ENCODE results near the gene CHRNA3. TPM values are rescaled to one million over a fixed set of nuclear protein-coding genes. Genes with fewer than 3 reads are reported as not detected.

CHRNA3 gene
- polyA plus RNA-seq, 1 donor (not counting 4 experiments of a cell fraction or from before 2014, with no cell fraction given), result not detected

GRCh38 chr15:78642331-78642730 lies 21.5 kb upstream of the CHRNA3 start:
- H3K27ac ChIP-seq (ENCODE audit: control insufficient read depth, insufficient read depth, low read length), result no peak overlapping the region
- no peaks in the 10 kb centered on the region for H3K36me3 ChIP-seq (ENCODE audit: control insufficient read depth in 2 of 2, extremely low read depth in 1 of 2, insufficient read depth in 2 of 2, low read length in 2 of 2)
- H3K9ac ChIP-seq (ENCODE audit: control insufficient read depth, extremely low read depth, insufficient read depth, low read length), result no peak overlapping the region
- H3K9me3 ChIP-seq (ENCODE audit: control insufficient read depth, low read depth, low read length), result no peaks in the 10 kb centered on the region
- no peak for FAIRE-seq
- H3K27me3 ChIP-seq (ENCODE audit: control insufficient read depth, extremely low read depth, insufficient read depth, low read length), result peaks cover 15% of the 10 kb centered on the region
- H3K4me2 ChIP-seq (ENCODE audit: control insufficient read depth, extremely low read depth, insufficient read depth, low read depth, low read length), result no peak overlapping the region
- dilution Hi-C loops (cut with MboI; ENCODE audit: extremely low pct_ligation_motif_present, low sequenced_read_pairs), result no loop called here
- H4K20me1 ChIP-seq (ENCODE audit: control insufficient read depth, extremely low read depth, insufficient read depth, low read length), result no peaks in the 10 kb centered on the region
- no peaks in the 10 kb centered on the region for H3K9me1 ChIP-seq (ENCODE audit: control insufficient read depth, extremely low read depth, insufficient read depth, low read length)
- peaks cover 4% of the 10 kb centered on the region for H3K4me1 ChIP-seq (ENCODE audit: control insufficient read depth, extremely low read depth, insufficient read depth, low read length)
- no peak for DNase-seq (ENCODE audit: low read depth, low spot score)
- no peaks in the 10 kb centered on the region for H3K79me2 ChIP-seq (ENCODE audit: control insufficient read depth, insufficient read depth, low read length)
- no peak overlapping the region for H2AFZ ChIP-seq (ENCODE audit: control insufficient read depth, low read length)
- H3K4me3 ChIP-seq (ENCODE audit: control insufficient read depth in 2 of 3, extremely low read depth in 1 of 3, insufficient read depth in 2 of 3, low read depth in 1 of 3, low read length in 3 of 3), result no peak overlapping the region
- TF ChIP-seq EZH2 (IDR thresholded peaks at IDR 0.05; ENCODE audit: low read length), result no peak

GRCh38 chr15:78641749-78642275 lies 21.0 kb upstream of the CHRNA3 start:
- no peak for DNase-seq (ENCODE audit: low read depth, low spot score)
- Histone ChIP-seq H3K4me2 (ENCODE audit: control insufficient read depth, extremely low read depth, insufficient read depth, low read depth, low read length) (peak overlapping the region; percentile 60), H3K9ac (ENCODE audit: control insufficient read depth, extremely low read depth, insufficient read depth, low read length) (no peak overlapping the region), H3K9me3 (ENCODE audit: control insufficient read depth, low read depth, low read length) (no peaks in the 10 kb centered on the region), H3K4me3 (ENCODE audit: control insufficient read depth in 2 of 3, extremely low read depth in 1 of 3, insufficient read depth in 2 of 3, low read depth in 1 of 3, low read length in 3 of 3) (no peak overlapping the region), H3K27me3 (ENCODE audit: control insufficient read depth, extremely low read depth, insufficient read depth, low read length) (peaks cover 15% of the 10 kb centered on the region), H3K9me1 (ENCODE audit: control insufficient read depth, extremely low read depth, insufficient read depth, low read length) (no peaks in the 10 kb centered on the region), H4K20me1 (ENCODE audit: control insufficient read depth, extremely low read depth, insufficient read depth, low read length) (no peaks in the 10 kb centered on the region), H3K4me1 (ENCODE audit: control insufficient read depth, extremely low read depth, insufficient read depth, low read length) (peaks cover 4% of the 10 kb centered on the region), H3K27ac (ENCODE audit: control insufficient read depth, insufficient read depth, low read length) (no peak overlapping the region), H3K36me3 (ENCODE audit: control insufficient read depth in 2 of 2, extremely low read depth in 1 of 2, insufficient read depth in 2 of 2, low read length in 2 of 2) (no peaks in the 10 kb centered on the region), H2AFZ (ENCODE audit: control insufficient read depth, low read length) (no peak overlapping the region), H3K79me2 (ENCODE audit: control insufficient read depth, insufficient read depth, low read length) (no peaks in the 10 kb centered on the region)
- no peak for TF ChIP-seq CTCF (optimal IDR thresholded peaks at IDR 0.05 in 1 of 3, IDR thresholded peaks at IDR 0.05 in 1 of 3, conservative IDR thresholded peaks at IDR 0.05 in 1 of 3; ENCODE audit: extremely low read depth in 1 of 3, insufficient read depth in 2 of 3, low read length in 3 of 3)
- no peak for TF ChIP-seq EZH2 (IDR thresholded peaks at IDR 0.05; ENCODE audit: low read length)
- dilution Hi-C loops (cut with MboI; ENCODE audit: extremely low pct_ligation_motif_present, low sequenced_read_pairs), result no loop called here
- no peak for FAIRE-seq

All from keratinocyte (primary cell).